ENCODE results near the gene SMCO2.

GRCh38 chr12:27506645-27507189 lies 60.2 kb downstream of the SMCO2 start:
- no peak for TF ChIP-seq SMARCB1 (IDR thresholded peaks at IDR 0.05; ENCODE audit: insufficient read length, low read depth)
- no peak for TF ChIP-seq ZNF449 (CRISPR knock-in tag; IDR thresholded peaks at IDR 0.05)
- TF ChIP-seq NR1H2 (CRISPR knock-in tag; IDR thresholded peaks at IDR 0.05): no peak
- TF ChIP-seq NBN (IDR thresholded peaks at IDR 0.05; ENCODE audit: low read depth): no peak
- no peak for TF ChIP-seq ARNT (IDR thresholded peaks at IDR 0.05)
- no peak for TF ChIP-seq ZBTB26 (CRISPR knock-in tag; IDR thresholded peaks at IDR 0.05)

Measured in K562 (cell line).